GM12872 (cell line): ENCODE results near the gene DNAH6.

Experiments used
- TF ChIP-seq, protein P1 (sequence below): IDR thresholded peaks from 3 replicates; pipeline ENCODE4 v1.5.1; 2011; ENCODE audit warnings: low read depth, mild to moderate bottlenecking, low read length, moderate library complexity; ENCODE audit not compliant: insufficient read depth

DNAH6 gene

DNA sequence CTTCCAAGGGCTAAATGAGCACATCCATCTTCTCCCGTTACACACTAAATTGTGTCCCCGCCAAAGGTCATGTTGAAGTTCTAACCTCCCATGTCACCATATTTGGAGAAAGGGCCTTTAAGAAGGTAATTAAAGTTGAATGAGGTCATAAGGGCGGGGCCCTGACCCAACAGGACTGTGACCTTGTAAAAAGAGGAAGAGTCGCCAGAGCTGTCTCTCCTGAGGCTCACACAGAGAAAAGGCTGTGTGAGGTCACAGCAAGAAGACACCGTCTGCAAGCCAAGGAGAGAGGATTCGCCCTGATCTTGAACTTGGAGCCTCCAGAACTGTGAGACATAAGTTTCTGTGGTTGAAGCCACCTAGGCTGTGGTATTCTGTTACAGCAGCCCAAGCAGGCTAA, 340.5 kb downstream of the DNAH6 start:
- TF ChIP-seq, protein P1, sequence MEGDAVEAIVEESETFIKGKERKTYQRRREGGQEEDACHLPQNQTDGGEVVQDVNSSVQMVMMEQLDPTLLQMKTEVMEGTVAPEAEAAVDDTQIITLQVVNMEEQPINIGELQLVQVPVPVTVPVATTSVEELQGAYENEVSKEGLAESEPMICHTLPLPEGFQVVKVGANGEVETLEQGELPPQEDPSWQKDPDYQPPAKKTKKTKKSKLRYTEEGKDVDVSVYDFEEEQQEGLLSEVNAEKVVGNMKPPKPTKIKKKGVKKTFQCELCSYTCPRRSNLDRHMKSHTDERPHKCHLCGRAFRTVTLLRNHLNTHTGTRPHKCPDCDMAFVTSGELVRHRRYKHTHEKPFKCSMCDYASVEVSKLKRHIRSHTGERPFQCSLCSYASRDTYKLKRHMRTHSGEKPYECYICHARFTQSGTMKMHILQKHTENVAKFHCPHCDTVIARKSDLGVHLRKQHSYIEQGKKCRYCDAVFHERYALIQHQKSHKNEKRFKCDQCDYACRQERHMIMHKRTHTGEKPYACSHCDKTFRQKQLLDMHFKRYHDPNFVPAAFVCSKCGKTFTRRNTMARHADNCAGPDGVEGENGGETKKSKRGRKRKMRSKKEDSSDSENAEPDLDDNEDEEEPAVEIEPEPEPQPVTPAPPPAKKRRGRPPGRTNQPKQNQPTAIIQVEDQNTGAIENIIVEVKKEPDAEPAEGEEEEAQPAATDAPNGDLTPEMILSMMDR: no peak

DNA sequence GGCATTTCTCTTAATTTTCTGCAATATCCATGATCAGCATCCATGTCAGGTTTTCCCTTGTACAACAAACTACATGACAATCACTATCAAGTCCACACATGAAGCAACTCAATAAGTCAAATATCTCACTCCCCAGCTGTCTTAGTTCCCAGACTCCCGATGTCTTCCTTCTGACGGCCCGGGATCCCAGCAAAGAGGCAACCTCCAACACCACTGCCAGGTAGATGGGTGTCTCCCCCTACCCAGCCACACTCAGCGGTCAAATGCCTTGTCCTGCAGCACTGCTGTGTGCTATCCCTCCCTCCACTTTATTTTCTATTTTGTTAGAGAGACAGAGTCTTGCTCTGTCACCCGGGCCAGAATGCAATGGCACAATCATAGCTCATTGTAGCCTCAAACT, 341.3 kb downstream of the DNAH6 start:
- TF ChIP-seq, protein P1: no peak

DNA sequence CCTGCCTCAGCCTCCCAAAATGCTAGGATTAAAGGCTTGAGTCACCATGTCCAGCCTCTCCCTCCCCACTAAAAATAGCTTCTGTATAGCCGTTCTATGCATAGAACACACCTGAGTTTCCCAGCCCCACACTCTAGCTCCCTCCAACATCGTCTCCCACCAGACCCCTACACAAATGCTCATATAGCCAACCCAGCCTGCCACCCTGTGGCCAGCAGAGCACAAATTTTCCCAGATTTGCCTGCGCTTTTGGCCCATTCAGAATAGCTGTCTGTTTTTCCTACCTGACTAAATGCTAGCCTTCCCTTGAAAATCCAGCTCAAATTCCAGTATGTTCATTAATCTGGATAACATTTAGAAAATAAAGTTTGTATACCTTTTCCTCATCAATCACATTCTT, 341.8 kb downstream of the DNAH6 start:
- TF ChIP-seq, protein P1: peak; percentile 37; the same call in 2 of the 3 replicates

DNA sequence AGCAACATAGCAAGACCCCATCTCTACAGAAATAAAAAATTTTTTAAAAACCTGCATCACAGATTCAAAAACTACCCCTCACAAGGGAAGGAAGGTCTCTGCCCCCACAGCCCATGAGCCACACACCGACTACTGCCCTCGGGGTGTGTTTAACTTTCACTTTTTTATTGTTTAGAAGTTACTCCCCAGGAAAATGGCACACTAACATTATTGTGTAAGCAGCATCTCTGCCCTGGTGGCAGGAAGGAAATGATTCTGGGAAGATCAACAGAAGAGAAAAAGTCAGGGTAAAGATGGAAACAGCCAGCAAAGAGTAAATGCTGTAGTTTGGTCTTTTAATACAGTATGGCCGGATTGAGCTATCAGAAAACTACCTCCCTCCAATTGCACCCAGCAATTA, 342.6 kb downstream of the DNAH6 start:
- TF ChIP-seq, protein P1: no peak

DNA sequence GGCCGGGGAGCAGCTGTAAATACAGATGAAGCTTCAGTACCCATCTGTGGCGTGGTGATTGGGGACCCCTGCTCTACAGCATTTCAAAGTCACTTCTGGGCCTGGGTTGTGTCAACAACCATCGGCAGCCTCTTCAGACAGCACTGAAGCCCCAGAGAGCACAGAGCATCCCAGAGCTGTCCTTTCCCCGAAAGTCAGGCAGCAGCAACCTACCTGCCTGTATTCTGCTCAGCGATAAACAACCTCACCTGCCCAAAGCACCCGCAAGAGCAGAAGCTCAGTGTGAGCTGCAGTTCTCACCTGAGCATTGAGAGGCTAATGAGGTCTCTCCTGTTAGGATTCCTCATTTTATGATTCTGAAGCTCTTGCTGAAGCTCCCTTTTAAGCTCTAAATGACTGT, 345.2 kb downstream of the DNAH6 start:
- TF ChIP-seq, protein P1: no peak

DNA sequence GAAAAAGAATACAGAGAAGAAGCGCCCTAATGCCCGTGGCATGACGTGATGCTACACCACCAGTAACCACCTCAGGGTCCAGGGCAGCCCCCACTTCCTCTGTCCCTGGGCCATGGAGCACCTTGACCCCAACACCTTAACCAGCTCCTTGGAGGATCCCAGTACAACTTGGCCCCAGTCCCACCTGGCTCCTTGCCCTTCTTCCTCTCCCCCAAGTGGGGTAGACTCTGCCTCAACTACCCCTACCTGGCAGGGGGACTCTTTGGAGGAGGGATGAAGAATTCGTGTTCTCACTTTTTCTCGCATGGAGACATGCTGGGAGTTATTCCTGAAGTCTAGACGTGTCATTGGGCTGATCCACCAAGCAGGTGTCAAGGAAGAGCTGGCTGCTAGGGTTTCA, 345.7 kb downstream of the DNAH6 start:
- TF ChIP-seq, protein P1: no peak

DNA sequence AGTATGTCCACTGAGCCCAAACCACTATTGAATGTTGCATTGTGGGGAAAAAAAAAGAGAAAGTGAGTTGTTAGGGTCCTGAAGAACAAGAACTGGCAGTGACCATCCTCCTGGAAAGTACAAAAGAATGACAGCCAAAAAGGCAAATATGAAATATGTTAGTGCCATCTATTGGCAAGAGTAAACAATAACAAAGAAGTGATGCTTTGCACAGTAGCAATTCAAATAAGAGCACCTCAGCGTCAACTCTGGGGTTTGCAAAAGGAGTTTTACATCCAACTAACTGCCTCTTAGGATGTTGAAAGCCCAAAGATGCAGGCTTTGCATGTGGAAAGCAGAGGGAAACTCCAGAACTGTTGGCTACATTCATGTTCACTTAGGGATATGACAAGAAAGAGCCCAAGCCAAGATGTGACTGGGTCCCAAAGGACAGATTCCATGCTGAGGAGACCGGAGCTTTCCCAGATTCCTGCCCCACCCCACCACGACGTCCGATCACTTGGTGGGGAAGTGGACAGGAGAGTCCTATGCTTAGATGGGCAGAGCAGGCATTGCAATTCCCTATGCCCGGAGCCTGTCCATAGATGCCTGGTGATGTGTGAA, 349.0 kb downstream of the DNAH6 start:
- TF ChIP-seq, protein P1: peak; percentile 54; the same call in 2 of the 3 replicates
